HepG2 (cell line): Measurements from ENCODE around the gene NFIC. TPM values are rescaled to one million over a fixed set of nuclear protein-coding genes. Genes with fewer than 3 reads are reported as not detected.

Experiments used
- ATAC-seq: fragments of 200-7000 bp; cut with Tn5 transposase; 3 replicates; pipeline ENCODE4 v1.9.1; 2020; ENCODE audit warnings: mild to moderate bottlenecking, moderate library complexity
- BruUV-seq: library from RNA; stranded (reverse); fragments of 400-500 nt; replicated peaks from 2 replicates; lab custom pipeline; 2021; lab: Mats Ljungman, UMichigan
- CTCF ChIA-PET: fragments of 300-600 bp; formaldehyde crosslinking; extraction: SDS; loops from one replicate; lab custom pipeline; 2021; ENCODE audit warnings: low total read pairs, inconsistent platforms, low intra/inter-chr PET ratio; lab: Yijun Ruan, JAX
- POLR2A ChIA-PET: fragments of 350-600 bp; sonication (Branson Sonifier 250); formaldehyde crosslinking; loops from one replicate; lab custom pipeline; 2020; ENCODE audit warnings: antibody characterized with exemption, inconsistent platforms; lab: Yijun Ruan, JAX
- DNase-seq: peaks from one replicate; pipeline ENCODE4 v3.0.0-alpha.2; 2015; ENCODE audit warnings: low spot score
- FAIRE-seq: peaks from 3 replicates; lab custom pipeline; 2011; peaks lifted over from hg19 to GRCh38; lab: Jason Lieb, UNC
- H2AFZ ChIP-seq: one replicate; pipeline ENCODE4 v1.6.1; 2011; ENCODE audit warnings: low read length, inconsistent platforms
- H3K27ac ChIP-seq: fragments of 300-600 bp; 3 replicates; pipeline ENCODE4 v1.8.0; 2011; ENCODE audit warnings: mixed run types, mild to moderate bottlenecking, mixed read lengths, low read length, inconsistent platforms; ENCODE audit not compliant: insufficient read depth; ENCODE audit errors: extremely low read length
- H3K27me3 ChIP-seq, 2 experiments: fragments of 200-600 bp in 1 of 2; 2 replicates in 1 of 2; 3 replicates in 1 of 2; pipeline versions ENCODE4 v1.6.0 to v1.8.0; 2011; ENCODE audit warnings: low read length in 2 of 2, mild to moderate bottlenecking in 2 of 2, moderate library complexity in 2 of 2, inconsistent platforms in 1 of 2; ENCODE audit not compliant: insufficient read depth in 2 of 2, control insufficient read depth in 1 of 2
- H3K36me3 ChIP-seq, 2 experiments: fragments of 200-600 bp in 1 of 2; replicated peaks in 1 of 2; 2 replicates in 1 of 2; 3 replicates in 1 of 2; pipeline versions ENCODE4 v1.5.1 to v1.8.0; 2011; ENCODE audit warnings: low read length in 2 of 2, inconsistent platforms in 1 of 2; ENCODE audit not compliant: insufficient read depth in 2 of 2, control insufficient read depth in 1 of 2
- H3K4me1 ChIP-seq: 2 replicates; pipeline ENCODE4 v1.5.1; 2012; ENCODE audit warnings: low read length, inconsistent platforms; ENCODE audit not compliant: insufficient read depth
- H3K4me2 ChIP-seq: 2 replicates; pipeline ENCODE4 v1.6.0; 2011; ENCODE audit warnings: low read depth, low read length, inconsistent platforms
- H3K4me3 ChIP-seq, 3 experiments: fragments of 200-600 bp in 1 of 3; sonication (generic), shearing (Covaris generic) in 1 of 3; replicated peaks in 1 of 3; 2 replicates each; pipeline ENCODE4 v1.5.1; 2011 to 2016; ENCODE audit warnings: low read length in 3 of 3, inconsistent platforms in 2 of 3, low read depth in 2 of 3, mild to moderate bottlenecking in 2 of 3, control low read depth in 1 of 3, mixed read lengths in 1 of 3; ENCODE audit not compliant: insufficient read depth in 1 of 3
- H3K79me2 ChIP-seq: one replicate; pipeline ENCODE4 v1.6.1; 2011; ENCODE audit warnings: low read length, inconsistent platforms; ENCODE audit not compliant: insufficient read depth
- H3K9ac ChIP-seq: 2 replicates; pipeline ENCODE4 v1.6.0; 2011; ENCODE audit warnings: mild to moderate bottlenecking, low read depth, low read length, inconsistent platforms; ENCODE audit not compliant: insufficient read depth
- H3K9me3 ChIP-seq: 2 replicates; pipeline ENCODE4 v1.5.1; 2012; ENCODE audit warnings: mild to moderate bottlenecking, low read length
- H4K20me1 ChIP-seq: 2 replicates; pipeline ENCODE4 v1.6.0; 2011; ENCODE audit warnings: inconsistent platforms, mild to moderate bottlenecking, low read length, moderate library complexity; ENCODE audit not compliant: insufficient read depth
- ATF2 ChIP-seq: sonication (generic); formaldehyde crosslinking; IDR thresholded peaks from 2 replicates; pipeline ENCODE4 v1.4.0; 2020; ENCODE audit warnings: missing genetic modification reagents
- FOXO4 ChIP-seq: sonication (generic); formaldehyde crosslinking; conservative IDR thresholded peaks from 2 replicates; pipeline ENCODE4 v1.8.1; 2023; ENCODE audit warnings: missing genetic modification reagents
- MAFF ChIP-seq: IDR thresholded peaks from 2 replicates; pipeline ENCODE4 v1.6.1; 2011; ENCODE audit warnings: low read depth, low read length, improper control_type of control experiment
- MAFK ChIP-seq, 2 experiments: IDR thresholded peaks in 1 of 2; conservative IDR thresholded peaks in 1 of 2; 2 replicates each; pipeline ENCODE4 v1.6.1; 2011; ENCODE audit warnings: improper control_type of control experiment in 2 of 2, low read length in 2 of 2
- NFKB2 ChIP-seq: sonication (generic); formaldehyde crosslinking; IDR thresholded peaks from 2 replicates; pipeline ENCODE4 v1.4.0; 2020; ENCODE audit warnings: missing genetic modification reagents, borderline replicate concordance
- PCBP1 ChIP-seq: fragments of 200-400 bp; formaldehyde crosslinking; IDR thresholded peaks from 2 replicates; pipeline ENCODE4 v1.6.1; 2017; ENCODE audit warnings: mild to moderate bottlenecking, low read depth, low read length, borderline replicate concordance
- RARA ChIP-seq: IDR thresholded peaks from 2 replicates; pipeline ENCODE4 v1.6.1; 2016; ENCODE audit warnings: missing genetic modification reagents, missing compliant biosample characterization
- SKI ChIP-seq: fragments of 450-650 bp; IDR thresholded peaks from one replicate; pipeline ENCODE4 v1.6.1; 2018; ENCODE audit warnings: mild to moderate bottlenecking; ENCODE audit not compliant: partially characterized antibody
- SRSF4 ChIP-seq: fragments of 200-400 bp; formaldehyde crosslinking; IDR thresholded peaks from one replicate; pipeline ENCODE4 v1.6.1; 2018; ENCODE audit warnings: mild to moderate bottlenecking, low read depth, low read length, moderate library complexity; ENCODE audit not compliant: poor library complexity, severe bottlenecking
- TCF7L2 ChIP-seq: IDR thresholded peaks from 2 replicates; pipeline ENCODE4 v1.6.1; 2011; ENCODE audit warnings: mild to moderate bottlenecking, low read depth, low read length, moderate library complexity
- ZBTB33 ChIP-seq: sonication (generic); formaldehyde crosslinking; IDR thresholded peaks from 2 replicates; pipeline ENCODE4 v1.4.0; 2020; ENCODE audit warnings: missing genetic modification reagents
- WGBS: methylation state at CpG from one replicate; pipeline ENCODE4 v1.1.6; 2017; ENCODE audit warnings: low lambda C conversion rate; 5-methylcytosine and 5-hydroxymethylcytosine counted together
- in situ Hi-C: cut with HindIII; loops from 2 replicates; pipeline ENCODE4 v1.10.0; 2017; ENCODE audit warnings: low pct_unique_long_range_greater_than_20kb; ENCODE audit not compliant: extremely low pct_ligation_motif_present
- intact Hi-C: fragments of 100-400 bp; cut with micrococcal nuclease; formaldehyde crosslinking; loops from one replicate; pipeline ENCODE4 v1.10.0; 2022; ENCODE audit not compliant: unreplicated experiment
- polyA plus RNA-seq, 8 experiments: library from polyadenylated mRNA; depleted of rRNA in 3 of 8; stranded (reverse) in 7 of 8; unstranded in 1 of 8; fragments of >200 nt; fragmentation: Illumina TruSeq in 4 of 8; extraction: Trizol in 4 of 8; gene quantifications; 2 replicates each; pipeline versions ENCODE4 v1.2.1 to v1.2.3, GENCODE V29; 2011 to 2016; ENCODE audit warnings: low read depth in 4 of 8, missing spikeins in 1 of 8, mixed read lengths in 1 of 8; ENCODE audit not compliant: insufficient read depth in 1 of 8
- total RNA-seq, 5 experiments: library from RNA; depleted of rRNA; stranded (reverse); fragments of >200 nt; fragmentation: Illumina TruSeq; extraction: Trizol; gene quantifications; 2 replicates each; pipeline ENCODE4 v1.2.3, GENCODE V29; 2016; ENCODE audit warnings: low read depth in 1 of 5
- TF ChIP-seq, protein P1 (sequence below): sonication (generic); formaldehyde crosslinking; IDR thresholded peaks from 2 replicates; pipeline ENCODE4 v1.5.1; 2020; ENCODE audit warnings: mild to moderate bottlenecking, missing genetic modification reagents

Gene NFIC
- total and polyA plus RNA-seq, 2 of the 13 experiments (the other 11 are each of a cell fraction or from before 2014, with no cell fraction given), result 1.3 to 2.5 TPM

DNA sequence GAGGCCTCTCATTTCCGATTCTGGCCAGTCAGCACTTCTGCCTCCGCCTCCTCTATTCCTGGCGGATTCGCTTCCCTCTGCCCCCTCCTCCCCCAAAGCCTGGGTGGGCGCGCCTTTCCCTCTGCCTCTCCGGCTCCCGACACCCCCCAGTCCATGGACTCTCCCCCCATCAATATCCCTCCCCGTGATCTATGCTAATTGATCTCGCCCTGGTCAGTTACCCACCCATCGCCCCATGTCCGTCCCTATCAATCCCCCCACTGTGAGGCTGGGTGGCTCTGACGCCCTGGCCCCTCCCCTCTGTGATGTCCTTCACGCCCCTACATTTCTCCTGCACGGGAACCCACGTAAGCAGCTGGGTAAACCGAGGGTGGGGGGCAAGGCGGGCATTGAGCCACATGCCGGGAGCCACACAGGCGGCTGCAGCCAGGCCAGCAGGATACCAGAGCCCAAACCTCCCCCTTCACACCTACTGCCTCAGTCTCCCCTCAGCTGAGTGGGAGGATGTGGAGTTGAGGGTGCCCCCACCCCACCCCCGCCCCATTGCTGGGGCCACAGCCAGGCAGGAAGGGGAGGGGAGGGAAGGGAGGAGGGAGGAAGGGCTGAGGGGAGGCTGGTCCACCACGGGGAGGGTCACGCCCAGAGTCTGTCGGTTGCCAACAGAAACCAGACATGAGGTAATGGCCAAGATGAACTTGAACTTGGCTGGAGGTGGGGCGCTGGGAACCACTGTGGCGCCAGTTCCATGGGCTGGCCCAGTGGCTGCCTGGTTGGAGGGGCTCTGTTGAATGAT, 92.9 kb downstream of the NFIC start:
- Histone ChIP-seq H3K4me1 (0 out of 2 replicates have a peak, but pooled peaks cover 8% of the 10 kb centered on the region), H3K9me3 (no peaks in the 10 kb centered on the region), H3K4me3 (no peak overlapping the region), H2AFZ (no peak overlapping the region), H3K9ac (no peak overlapping the region), H3K27me3 (no peaks in the 10 kb centered on the region), H3K4me2 (no peak overlapping the region), H3K79me2 (no peaks in the 10 kb centered on the region), H3K27ac (no peak overlapping the region), H3K36me3 (peaks cover 2 to 13% of the 10 kb centered on the region in 2 experiments; a peak in 2 of 5 replicates), H4K20me1 (0 out of 2 replicates have a peak, but pooled peaks cover 2% of the 10 kb centered on the region)
- ChIA-PET CTCF (no interaction called here), POLR2A (no interaction called here)
- in situ Hi-C loops (no loop called here), intact Hi-C loops (no loop called here)
- BruUV-seq, result no TSS peak
- ATAC-seq (no peak), DNase-seq (no peak), FAIRE-seq (no peak)
- WGBS, result 94% methylated on average over 26 of the region's 26 CpGs
- no peak for TF ChIP-seq NFKB2 (CRISPR knock-in tag)
- TF ChIP-seq SRSF4, result no peak
- peak; percentile 52; the same call in 1 of the 2 replicates for TF ChIP-seq ATF2 (CRISPR knock-in tag)
- peak; percentile 90 to 93 for TF ChIP-seq MAFK (conservative IDR thresholded peaks at IDR 0.05 in 1 of 2, IDR thresholded peaks at IDR 0.05 in 1 of 2; ENCODE audit: low read length in 2 of 2)
- TF ChIP-seq SKI, result peak; percentile 93
- TF ChIP-seq RARA (CRISPR knock-in tag), result 0 out of 2 replicates have a peak, but pooled peaks have one; percentile 37
- TF ChIP-seq ZBTB33 (CRISPR knock-in tag), result peak; percentile 93
- TF ChIP-seq PCBP1, result 0 out of 2 replicates have a peak, but pooled peaks have one; percentile 21
- TF ChIP-seq, protein P1, sequence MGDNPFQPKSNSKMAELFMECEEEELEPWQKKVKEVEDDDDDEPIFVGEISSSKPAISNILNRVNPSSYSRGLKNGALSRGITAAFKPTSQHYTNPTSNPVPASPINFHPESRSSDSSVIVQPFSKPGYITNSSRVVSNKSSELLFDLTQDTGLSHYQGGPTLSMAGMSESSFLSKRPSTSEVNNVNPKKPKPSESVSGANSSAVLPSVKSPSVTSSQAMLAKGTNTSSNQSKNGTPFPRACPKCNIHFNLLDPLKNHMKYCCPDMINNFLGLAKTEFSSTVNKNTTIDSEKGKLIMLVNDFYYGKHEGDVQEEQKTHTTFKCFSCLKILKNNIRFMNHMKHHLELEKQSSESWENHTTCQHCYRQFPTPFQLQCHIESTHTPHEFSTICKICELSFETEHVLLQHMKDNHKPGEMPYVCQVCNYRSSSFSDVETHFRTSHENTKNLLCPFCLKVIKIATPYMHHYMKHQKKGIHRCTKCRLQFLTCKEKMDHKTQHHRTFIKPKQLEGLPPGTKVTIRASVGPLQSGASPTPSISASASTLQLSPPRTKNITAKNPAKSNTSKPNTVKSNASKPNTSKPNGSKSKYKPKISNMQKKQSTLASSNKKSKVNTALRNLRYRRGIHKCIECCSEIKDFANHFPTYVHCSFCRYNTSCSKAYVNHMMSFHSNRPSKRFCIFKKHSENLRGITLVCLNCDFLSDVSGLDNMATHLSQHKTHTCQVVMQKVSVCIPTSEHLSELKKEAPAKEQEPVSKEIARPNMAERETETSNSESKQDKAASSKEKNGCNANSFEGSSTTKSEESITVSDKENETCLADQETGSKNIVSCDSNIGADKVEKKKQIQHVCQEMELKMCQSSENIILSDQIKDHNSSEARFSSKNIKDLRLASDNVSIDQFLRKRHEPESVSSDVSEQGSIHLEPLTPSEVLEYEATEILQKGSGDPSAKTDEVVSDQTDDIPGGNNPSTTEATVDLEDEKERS (CRISPR knock-in tag), result no peak
- TF ChIP-seq FOXO4 (CRISPR knock-in tag), result no peak
- peak; percentile 87 for TF ChIP-seq MAFF
- no peak for TF ChIP-seq TCF7L2
